ENCODE data around the gene STOX2.

Gene STOX2

GRCh38 chr4:184019076-184019475 is 114.0 kb downstream of the STOX2 start:
- no peak for DNase-seq (ENCODE audit: low spot score)
- no peak for TF ChIP-seq CTCF (IDR thresholded peaks at IDR 0.05; ENCODE audit: extremely low read depth, insufficient read depth, missing control alignments)
- in situ Hi-C loops (cut with MboI; ENCODE audit: low pct_unique_long_range_greater_than_20kb, low sequenced_read_pairs, unreplicated experiment), result no loop called here

GRCh38 chr4:184019667-184020623 is 114.8 kb downstream of the STOX2 start:
- DNase-seq (ENCODE audit: low spot score), result no peak
- no peak for TF ChIP-seq CTCF (IDR thresholded peaks at IDR 0.05; ENCODE audit: extremely low read depth, insufficient read depth, missing control alignments)
- in situ Hi-C loops (cut with MboI; ENCODE audit: low pct_unique_long_range_greater_than_20kb, low sequenced_read_pairs, unreplicated experiment), result no loop called here

- TF ChIP-seq CTCF (IDR thresholded peaks at IDR 0.05; ENCODE audit: extremely low read depth, insufficient read depth, missing control alignments), result no peak
- DNase-seq (ENCODE audit: low spot score), result no peak
- in situ Hi-C loops (cut with MboI; ENCODE audit: low pct_unique_long_range_greater_than_20kb, low sequenced_read_pairs, unreplicated experiment), result no loop called here
Observed at GRCh38 chr4:184021389-184021788, 116.3 kb downstream of the STOX2 start.

- no peak for TF ChIP-seq CTCF (IDR thresholded peaks at IDR 0.05; ENCODE audit: extremely low read depth, insufficient read depth, missing control alignments)
- no peak for DNase-seq (ENCODE audit: low spot score)
- in situ Hi-C loops (cut with MboI; ENCODE audit: low pct_unique_long_range_greater_than_20kb, low sequenced_read_pairs, unreplicated experiment), result no loop called here
Observed at GRCh38 chr4:184022679-184023383, 117.7 kb downstream of the STOX2 start.

- no peak for DNase-seq (ENCODE audit: low spot score)
- TF ChIP-seq CTCF (IDR thresholded peaks at IDR 0.05; ENCODE audit: extremely low read depth, insufficient read depth, missing control alignments), result no peak
- in situ Hi-C loops (cut with MboI; ENCODE audit: low pct_unique_long_range_greater_than_20kb, low sequenced_read_pairs, unreplicated experiment), result no loop called here
Observed at GRCh38 chr4:184024637-184025036, 119.5 kb downstream of the STOX2 start.

GRCh38 chr4:184028561-184029374 is 123.7 kb downstream of the STOX2 start:
- no peak for DNase-seq (ENCODE audit: low spot score)
- in situ Hi-C loops (cut with MboI; ENCODE audit: low pct_unique_long_range_greater_than_20kb, low sequenced_read_pairs, unreplicated experiment), result no loop called here
- no peak for TF ChIP-seq CTCF (IDR thresholded peaks at IDR 0.05; ENCODE audit: extremely low read depth, insufficient read depth, missing control alignments)

All from GM13977 (cell line).